Mucosa of rectum (tissue), 2 donors: ENCODE results near the gene HSD17B13.

Source experiments
- H3K27ac ChIP-seq, 2 donors: one replicate each; pipeline ENCODE4 v1.7.0; 2013; ENCODE audit warnings: inconsistent platforms in 2 of 2, low read depth in 2 of 2, low read length in 2 of 2
- H3K27me3 ChIP-seq, 2 donors: one replicate each; pipeline ENCODE4 v1.7.0; 2013; ENCODE audit warnings: low read length in 2 of 2; ENCODE audit not compliant: control insufficient read depth in 2 of 2, insufficient read depth in 2 of 2
- H3K36me3 ChIP-seq, 2 donors: one replicate each; pipeline ENCODE4 v1.7.0; 2013; ENCODE audit warnings: low read length in 2 of 2; ENCODE audit not compliant: control insufficient read depth in 2 of 2, insufficient read depth in 2 of 2
- H3K4me1 ChIP-seq, 2 donors: one replicate each; pipeline ENCODE4 v1.7.0; 2013; ENCODE audit warnings: low read length in 2 of 2, mild to moderate bottlenecking in 1 of 2; ENCODE audit not compliant: control insufficient read depth in 2 of 2, insufficient read depth in 2 of 2
- H3K4me3 ChIP-seq, 2 donors: one replicate each; pipeline ENCODE4 v1.7.0; 2013; ENCODE audit warnings: low read length in 2 of 2
- H3K9ac ChIP-seq, 2 donors: one replicate each; pipeline ENCODE4 v1.7.0; 2013; ENCODE audit warnings: low read length in 2 of 2, low read depth in 1 of 2, mild to moderate bottlenecking in 1 of 2
- H3K9me3 ChIP-seq, 2 donors: one replicate each; pipeline ENCODE4 v1.7.0; 2013; ENCODE audit warnings: low read length in 2 of 2; ENCODE audit not compliant: control insufficient read depth in 2 of 2
- donor health status: healthy.
- donor health status: Normal muscosa, but diverticular disease.

The HSD17B13 gene, protein sequence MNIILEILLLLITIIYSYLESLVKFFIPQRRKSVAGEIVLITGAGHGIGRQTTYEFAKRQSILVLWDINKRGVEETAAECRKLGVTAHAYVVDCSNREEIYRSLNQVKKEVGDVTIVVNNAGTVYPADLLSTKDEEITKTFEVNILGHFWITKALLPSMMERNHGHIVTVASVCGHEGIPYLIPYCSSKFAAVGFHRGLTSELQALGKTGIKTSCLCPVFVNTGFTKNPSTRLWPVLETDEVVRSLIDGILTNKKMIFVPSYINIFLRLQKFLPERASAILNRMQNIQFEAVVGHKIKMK

DNA sequence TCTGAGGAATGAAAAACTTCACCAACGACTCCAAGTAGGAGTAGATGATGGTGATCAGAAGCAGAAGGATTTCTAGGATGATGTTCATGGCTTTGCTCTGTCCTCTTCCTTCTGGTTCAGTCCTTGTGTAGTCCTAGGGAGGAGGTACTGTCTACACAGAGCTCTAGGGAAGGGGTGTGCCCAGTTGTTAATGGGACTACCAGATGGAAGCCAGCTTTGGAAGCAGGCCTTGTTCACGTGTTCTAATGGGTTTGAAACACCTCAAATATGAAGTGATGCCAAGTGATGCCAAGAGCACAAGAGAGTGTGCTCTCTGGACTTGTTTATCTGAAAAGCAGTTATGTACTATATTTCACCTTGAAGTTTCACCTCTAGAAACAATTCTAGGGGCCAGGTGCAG is at the start of gene HSD17B13:
TSS of gene HSD17B13 (minus strand) at position 129 of the 400 bp plus-strand sequence. CDS start at position 88, 41 bp downstream.
- Histone ChIP-seq H3K9ac (no peak within 1 kb of the TSS), H3K27me3 (no peaks in the 10 kb centered on the region), H3K9me3 (no peaks in the 10 kb centered on the region), H3K4me1 (no peaks in the 10 kb centered on the region), H3K4me3 (no peak within 1 kb of the TSS), H3K36me3 (no peaks in the 10 kb centered on the region), H3K27ac (no peak within 1 kb of the TSS)

DNA sequence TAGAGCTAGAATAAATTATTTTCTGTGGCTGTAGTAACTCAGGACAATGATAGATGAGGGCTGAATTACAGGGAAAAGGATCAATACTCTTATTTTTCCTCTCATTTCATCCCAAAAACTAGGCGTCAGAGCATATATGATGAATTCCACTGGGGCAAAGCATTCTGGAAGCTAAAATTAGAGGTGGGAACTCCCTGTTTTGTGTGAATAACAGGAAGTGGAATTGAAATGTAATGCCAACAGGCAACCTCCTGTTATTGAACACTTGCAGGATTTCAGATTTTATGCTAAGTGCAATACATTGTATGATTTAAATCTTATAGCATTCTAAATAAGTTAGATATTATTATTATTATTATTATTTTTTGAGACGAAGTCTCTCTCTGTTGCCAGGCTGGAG is 47.4 kb upstream of the HSD17B13 start:
- peaks cover 49 to 62% of the 10 kb centered on the region in 2 donors for H3K36me3 ChIP-seq
- H3K4me3 ChIP-seq, result no peak overlapping the region
- H3K9ac ChIP-seq, result no peak overlapping the region
- H3K27me3 ChIP-seq, result no peaks in the 10 kb centered on the region
- no peak overlapping the region for H3K27ac ChIP-seq
- no peaks in the 10 kb centered on the region for H3K4me1 ChIP-seq
- no peaks in the 10 kb centered on the region for H3K9me3 ChIP-seq

DNA sequence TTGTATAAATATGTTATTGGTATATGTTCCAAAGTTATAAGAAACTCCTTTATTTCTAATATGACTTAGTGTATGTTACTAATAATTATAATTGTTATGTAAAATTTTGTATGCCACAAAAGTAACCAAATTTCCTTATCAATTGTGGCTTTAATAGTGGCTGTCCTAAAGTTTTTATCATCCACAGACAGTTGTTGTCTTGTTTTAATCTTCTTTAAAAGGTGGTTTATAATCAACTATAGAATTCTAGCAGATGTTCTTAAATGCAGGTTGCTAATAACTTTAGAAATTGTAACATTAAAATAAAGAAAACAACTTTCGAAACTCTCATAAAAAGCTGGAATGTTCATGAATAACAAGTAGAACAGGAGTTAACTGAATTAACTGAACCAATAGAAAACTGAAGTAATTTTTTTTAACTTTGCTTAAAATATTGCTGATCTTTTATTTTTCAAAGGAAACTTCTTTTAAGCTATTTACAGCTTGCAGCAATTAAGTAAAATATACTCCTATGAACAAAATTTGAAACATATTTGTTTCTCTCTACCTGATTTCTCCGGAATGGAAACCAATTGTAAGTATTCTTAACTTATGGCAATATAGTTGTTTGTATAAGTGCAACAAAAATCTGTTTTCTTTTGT is 44.0 kb upstream of the HSD17B13 start:
- no peaks in the 10 kb centered on the region for H3K27me3 ChIP-seq
- no peaks in the 10 kb centered on the region for H3K9me3 ChIP-seq
- H3K36me3 ChIP-seq, result peaks cover 55 to 67% of the 10 kb centered on the region in 2 donors
- H3K4me3 ChIP-seq, result no peak overlapping the region
- H3K9ac ChIP-seq, result no peak overlapping the region
- H3K4me1 ChIP-seq, result no peaks in the 10 kb centered on the region
- H3K27ac ChIP-seq, result no peak overlapping the region

DNA sequence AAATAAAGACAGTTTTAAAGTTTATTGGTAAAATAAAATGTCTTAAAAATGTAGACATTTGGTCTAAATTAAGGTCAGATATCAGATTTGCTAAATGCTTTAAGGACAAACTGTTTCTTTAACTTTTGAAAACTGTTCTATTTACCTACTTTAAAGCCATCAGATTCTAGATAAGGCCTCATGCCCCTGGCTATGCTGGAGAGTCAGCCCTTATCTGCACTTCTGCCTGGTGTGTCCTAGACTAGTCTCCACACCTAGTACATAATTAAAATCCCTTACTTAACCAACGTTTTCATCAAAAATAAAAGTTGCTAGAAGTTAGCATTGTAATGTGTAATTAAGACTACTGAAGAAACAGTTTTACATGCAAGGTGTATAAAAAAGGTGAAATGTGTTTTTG is 42.7 kb upstream of the HSD17B13 start:
- H3K9me3 ChIP-seq, result no peaks in the 10 kb centered on the region
- H3K4me3 ChIP-seq, result no peak overlapping the region
- H3K4me1 ChIP-seq, result no peaks in the 10 kb centered on the region
- H3K27me3 ChIP-seq, result no peaks in the 10 kb centered on the region
- no peak overlapping the region for H3K27ac ChIP-seq
- H3K36me3 ChIP-seq, result peaks cover 55 to 67% of the 10 kb centered on the region in 2 donors
- H3K9ac ChIP-seq, result no peak overlapping the region

DNA sequence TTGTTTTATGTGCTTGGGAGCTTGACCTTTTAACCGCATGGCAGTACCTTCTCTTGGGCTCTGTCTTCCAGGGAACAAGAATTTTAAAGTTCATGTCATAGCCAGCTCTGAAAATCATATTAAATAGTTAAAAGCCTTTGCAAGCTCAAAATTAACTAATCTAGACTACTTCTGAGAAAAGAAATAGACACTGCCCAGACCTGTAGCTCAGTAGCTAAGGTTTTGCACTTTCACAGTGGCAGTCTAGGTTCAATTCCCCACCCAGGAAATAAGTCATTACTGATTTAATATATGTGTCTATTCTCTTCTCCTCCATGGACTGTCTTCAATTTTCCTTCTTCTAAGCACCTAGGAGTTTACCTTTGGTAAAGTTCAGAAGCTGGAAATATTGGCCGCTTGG is 40.9 kb upstream of the HSD17B13 start:
- peaks cover 53 to 68% of the 10 kb centered on the region in 2 donors for H3K36me3 ChIP-seq
- H3K9me3 ChIP-seq, result no peaks in the 10 kb centered on the region
- H3K27ac ChIP-seq, result no peak overlapping the region
- no peak overlapping the region for H3K4me3 ChIP-seq
- no peaks in the 10 kb centered on the region for H3K27me3 ChIP-seq
- H3K9ac ChIP-seq, result no peak overlapping the region
- no peaks in the 10 kb centered on the region for H3K4me1 ChIP-seq

DNA sequence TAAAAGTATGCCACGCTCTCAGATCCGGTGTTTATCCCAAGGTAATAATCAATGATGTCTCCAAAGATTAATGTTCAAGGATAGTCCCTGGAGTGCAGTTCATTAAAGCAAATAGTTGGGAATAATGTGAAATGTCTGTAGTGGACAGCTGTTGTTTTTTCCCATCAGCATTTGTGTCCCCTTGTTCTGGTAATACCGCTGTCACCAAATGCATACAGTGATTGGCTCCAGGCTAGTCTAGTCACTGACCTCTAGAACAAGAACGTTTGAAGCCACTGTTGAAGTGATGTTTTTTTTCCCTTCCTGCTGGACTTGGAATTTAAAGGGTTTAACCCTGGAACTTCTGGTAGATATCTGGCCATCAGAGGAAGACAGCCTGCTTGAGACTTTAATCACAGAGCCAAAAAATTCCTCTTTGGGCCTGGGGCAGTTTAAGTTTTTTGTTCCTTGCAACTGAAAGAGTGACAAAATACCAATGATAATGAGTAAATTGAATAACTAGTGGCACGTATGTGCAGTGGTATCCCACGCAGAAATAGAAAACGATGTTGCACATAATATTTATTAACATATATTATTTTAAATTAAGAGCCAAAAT is 37.8 kb upstream of the HSD17B13 start:
- peaks cover 56 to 64% of the 10 kb centered on the region in 2 donors for H3K36me3 ChIP-seq
- H3K9me3 ChIP-seq, result no peaks in the 10 kb centered on the region
- no peak overlapping the region for H3K27ac ChIP-seq
- no peaks in the 10 kb centered on the region for H3K27me3 ChIP-seq
- no peak overlapping the region for H3K4me3 ChIP-seq
- H3K4me1 ChIP-seq, result no peaks in the 10 kb centered on the region
- H3K9ac ChIP-seq, result no peak overlapping the region

DNA sequence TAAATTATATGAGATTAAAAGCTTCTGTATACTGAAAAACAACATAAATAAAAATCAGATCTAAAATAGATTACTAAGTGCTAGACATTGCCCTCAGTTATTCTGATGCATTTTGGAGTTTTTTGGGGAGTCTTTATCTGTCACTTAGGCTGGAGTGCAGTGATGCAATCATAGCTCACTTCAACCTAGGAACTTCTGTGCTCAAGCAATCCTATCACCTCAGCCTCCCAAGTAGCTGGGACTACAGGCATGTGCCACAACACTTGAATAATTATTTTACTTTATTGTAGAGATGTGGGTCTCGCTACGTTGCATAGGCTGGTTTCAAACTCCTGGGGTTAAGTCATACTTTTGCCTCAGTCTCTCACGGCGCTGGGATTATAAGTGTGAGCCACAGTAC is 36.6 kb upstream of the HSD17B13 start:
- Histone ChIP-seq H3K4me3 (no peak overlapping the region), H3K4me1 (no peaks in the 10 kb centered on the region), H3K36me3 (peaks cover 46 to 65% of the 10 kb centered on the region in 2 donors), H3K9ac (no peak overlapping the region), H3K9me3 (no peaks in the 10 kb centered on the region), H3K27me3 (no peaks in the 10 kb centered on the region), H3K27ac (no peak overlapping the region)

DNA sequence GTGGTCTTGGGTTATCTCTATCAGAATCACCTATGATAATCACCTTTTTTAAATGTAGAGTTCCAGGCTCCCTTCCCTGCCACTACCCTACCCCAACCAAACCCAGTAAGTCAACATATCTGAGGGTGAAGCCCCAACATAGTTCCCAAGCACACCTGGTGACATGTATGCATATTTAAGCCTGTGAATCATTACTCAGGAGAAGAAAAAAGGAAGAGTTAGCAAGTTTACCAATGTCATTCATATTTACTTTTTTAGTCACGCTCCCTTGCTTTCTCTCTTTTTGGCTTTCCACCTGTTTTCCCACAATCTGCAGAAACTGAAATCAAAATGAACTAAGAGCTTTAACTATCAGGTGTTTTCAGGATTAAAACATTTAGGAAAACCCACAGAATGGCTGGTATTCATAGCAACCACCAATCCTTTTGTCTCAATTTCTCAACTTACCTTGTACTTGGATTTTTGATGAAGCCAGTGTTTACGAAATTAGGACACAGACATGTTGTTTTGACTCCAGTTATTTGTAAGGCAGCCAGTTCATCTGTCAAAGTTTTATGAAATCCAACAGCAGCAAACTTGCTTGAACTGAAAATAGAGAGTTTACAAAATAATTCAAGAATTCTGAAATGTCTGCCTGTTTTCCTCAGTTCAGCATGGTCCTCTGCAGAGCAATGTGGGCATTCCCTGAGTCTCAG is 34.3 kb upstream of the HSD17B13 start:
- no peaks in the 10 kb centered on the region for H3K27me3 ChIP-seq
- H3K9me3 ChIP-seq, result no peaks in the 10 kb centered on the region
- H3K36me3 ChIP-seq, result peaks cover 26 to 59% of the 10 kb centered on the region in 2 donors
- H3K4me1 ChIP-seq, result no peaks in the 10 kb centered on the region
- no peak overlapping the region for H3K4me3 ChIP-seq
- no peak overlapping the region for H3K27ac ChIP-seq
- no peak overlapping the region for H3K9ac ChIP-seq

DNA sequence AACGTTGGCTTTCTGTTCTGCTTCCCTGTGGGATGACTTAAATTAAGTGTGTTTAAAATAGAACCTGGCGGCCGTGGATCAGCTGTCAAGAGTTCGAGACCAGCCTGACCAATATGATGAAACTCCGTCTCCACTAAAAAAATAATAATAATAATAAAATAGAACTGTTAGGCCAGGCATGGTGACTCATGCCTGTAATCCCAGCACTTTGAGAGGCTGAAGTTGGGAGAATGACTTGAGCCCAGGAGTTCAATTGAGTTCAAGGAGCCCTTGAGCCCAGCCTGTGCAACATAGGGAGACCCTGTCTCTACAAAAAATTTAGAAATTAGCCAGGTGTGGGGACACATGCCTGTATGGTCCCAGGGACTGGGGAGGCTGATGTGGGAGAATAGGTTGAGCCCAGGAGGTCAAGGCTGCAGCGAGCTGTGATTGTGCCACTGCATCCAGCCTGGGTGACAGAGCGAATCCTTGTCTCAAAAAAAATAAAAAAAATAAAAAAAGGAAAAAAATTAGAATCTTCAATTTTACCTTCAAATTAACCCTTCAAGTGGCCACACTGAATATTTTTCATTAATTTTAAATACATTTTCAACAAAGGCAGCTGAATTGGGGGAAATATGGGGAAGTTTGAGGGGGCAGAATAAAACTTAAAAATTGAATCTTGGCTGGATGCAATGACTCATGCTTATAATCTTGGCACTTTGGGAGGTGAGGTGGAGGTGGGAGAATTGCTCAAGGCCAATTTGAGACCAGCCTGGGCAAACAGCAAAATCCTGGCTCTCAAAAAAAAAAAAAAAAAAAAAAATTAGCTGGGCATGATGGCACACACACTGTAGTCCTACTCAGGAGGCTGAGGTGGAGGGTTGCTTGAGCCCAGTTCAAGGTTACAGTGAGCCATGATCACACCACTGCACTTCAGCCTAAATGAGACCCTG is 31.8 kb upstream of the HSD17B13 start:
- Histone ChIP-seq H3K9me3 (no peaks in the 10 kb centered on the region), H3K27me3 (no peaks in the 10 kb centered on the region), H3K36me3 (peaks cover 9 to 42% of the 10 kb centered on the region in 2 donors), H3K9ac (no peak overlapping the region), H3K27ac (no peak overlapping the region), H3K4me3 (no peak overlapping the region), H3K4me1 (no peaks in the 10 kb centered on the region)
